ENCODE measurements around the gene PDE6C. TPM values are rescaled to one million over a fixed set of nuclear protein-coding genes. Genes with fewer than 3 reads are reported as not detected.

The PDE6C gene
- total RNA-seq, 2 donors from 2014 or later = not detected

DNA sequence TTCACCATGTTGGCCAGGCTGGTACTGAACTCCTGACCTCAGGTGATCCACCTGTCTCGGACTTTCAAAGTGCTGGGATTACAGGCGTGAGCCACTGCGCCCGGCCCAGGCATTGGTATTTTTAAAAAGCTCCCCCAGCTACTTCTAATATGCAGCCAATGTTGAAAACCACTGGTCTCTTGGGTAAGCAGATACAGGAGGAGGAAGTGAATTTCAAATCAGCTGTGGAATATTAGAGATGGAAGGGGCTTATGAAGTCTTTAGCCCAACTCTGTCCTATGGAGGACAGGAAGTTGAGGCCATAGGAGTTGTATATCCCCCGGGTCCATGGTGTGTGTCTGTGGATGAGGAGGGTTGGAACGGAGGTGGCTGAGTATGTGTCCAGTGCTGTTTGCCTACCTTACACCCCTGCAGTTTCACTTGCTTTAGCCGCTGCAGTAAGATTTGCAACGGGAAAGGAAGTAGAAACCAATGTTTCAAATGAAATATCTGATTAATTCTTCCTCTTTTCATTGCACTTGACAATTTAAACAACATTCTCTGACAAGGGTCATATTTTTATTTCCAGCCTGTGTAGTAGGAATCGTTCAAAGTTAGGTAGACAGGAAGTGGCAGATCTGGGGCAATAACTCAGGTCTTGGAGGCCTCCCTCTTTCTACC is 3.4 kb downstream of the PDE6C start:
- Histone ChIP-seq H3K27ac (no peak overlapping the region), H3K27me3 (replicated peaks; ENCODE audit: insufficient read depth) (no peaks in the 10 kb centered on the region), H3K36me3 (no peaks in the 10 kb centered on the region), H3K9me3 (no peaks in the 10 kb centered on the region), H3K4me3 (no peak overlapping the region), H3K4me1 (ENCODE audit: control insufficient read depth in 1 of 2, low read depth in 2 of 2) (no peaks in the 10 kb centered on the region)
- TF ChIP-seq, protein P1, sequence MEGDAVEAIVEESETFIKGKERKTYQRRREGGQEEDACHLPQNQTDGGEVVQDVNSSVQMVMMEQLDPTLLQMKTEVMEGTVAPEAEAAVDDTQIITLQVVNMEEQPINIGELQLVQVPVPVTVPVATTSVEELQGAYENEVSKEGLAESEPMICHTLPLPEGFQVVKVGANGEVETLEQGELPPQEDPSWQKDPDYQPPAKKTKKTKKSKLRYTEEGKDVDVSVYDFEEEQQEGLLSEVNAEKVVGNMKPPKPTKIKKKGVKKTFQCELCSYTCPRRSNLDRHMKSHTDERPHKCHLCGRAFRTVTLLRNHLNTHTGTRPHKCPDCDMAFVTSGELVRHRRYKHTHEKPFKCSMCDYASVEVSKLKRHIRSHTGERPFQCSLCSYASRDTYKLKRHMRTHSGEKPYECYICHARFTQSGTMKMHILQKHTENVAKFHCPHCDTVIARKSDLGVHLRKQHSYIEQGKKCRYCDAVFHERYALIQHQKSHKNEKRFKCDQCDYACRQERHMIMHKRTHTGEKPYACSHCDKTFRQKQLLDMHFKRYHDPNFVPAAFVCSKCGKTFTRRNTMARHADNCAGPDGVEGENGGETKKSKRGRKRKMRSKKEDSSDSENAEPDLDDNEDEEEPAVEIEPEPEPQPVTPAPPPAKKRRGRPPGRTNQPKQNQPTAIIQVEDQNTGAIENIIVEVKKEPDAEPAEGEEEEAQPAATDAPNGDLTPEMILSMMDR (IDR thresholded peaks at IDR 0.05) = no peak
- DNase-seq (ENCODE audit: low spot score) (no peak), ATAC-seq (ENCODE audit: insufficient number of reproducible peaks, low FRiP score, low read depth) (no peak)

DNA sequence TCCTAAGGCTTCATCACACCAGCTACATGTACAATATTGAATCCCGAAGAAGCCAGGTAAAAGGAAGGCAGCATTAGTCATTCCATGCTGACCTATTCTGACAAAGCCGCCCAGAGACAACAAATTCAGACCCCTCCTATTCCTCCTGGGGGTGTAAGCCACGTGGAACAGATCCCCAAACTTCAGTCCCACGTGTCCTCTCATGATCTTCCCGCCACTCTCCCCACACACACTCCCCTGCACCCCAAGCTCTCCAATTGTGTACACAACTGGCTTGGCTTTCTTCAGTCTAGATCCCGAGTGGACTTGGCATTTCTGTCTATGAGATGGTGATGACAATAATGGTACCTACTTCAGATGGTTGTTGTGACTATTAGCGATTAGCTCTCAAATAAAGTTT is 8.6 kb downstream of the PDE6C start:
- Histone ChIP-seq H3K27me3 (replicated peaks; ENCODE audit: insufficient read depth) (no peaks in the 10 kb centered on the region), H3K4me1 (ENCODE audit: control insufficient read depth in 1 of 2, low read depth in 2 of 2) (no peaks in the 10 kb centered on the region), H3K4me3 (no peak overlapping the region), H3K27ac (no peak overlapping the region), H3K9me3 (no peaks in the 10 kb centered on the region), H3K36me3 (no peaks in the 10 kb centered on the region)
- DNase-seq (ENCODE audit: low spot score) (no peak), ATAC-seq (ENCODE audit: insufficient number of reproducible peaks, low FRiP score, low read depth) (no peak)
- TF ChIP-seq, protein P1 (IDR thresholded peaks at IDR 0.05) = no peak

DNA sequence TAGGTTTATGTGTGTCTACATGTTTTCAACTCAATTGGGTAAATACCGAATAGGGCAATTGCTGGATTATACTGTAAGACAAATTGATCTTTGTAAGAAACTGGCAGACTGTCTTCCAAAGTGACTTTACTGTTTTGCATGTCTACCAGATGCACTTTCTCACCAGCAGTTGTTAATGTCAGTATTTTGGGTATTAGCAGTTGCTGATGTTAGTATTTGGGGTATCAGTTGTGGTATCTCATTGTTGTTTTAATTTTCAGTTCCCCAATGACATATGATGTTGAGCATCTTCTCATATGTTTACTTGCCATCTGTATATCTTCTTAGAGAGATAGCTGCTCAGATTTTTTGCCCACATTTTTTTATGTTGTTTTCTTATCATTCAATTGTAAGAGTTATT is 10.6 kb downstream of the PDE6C start:
- Histone ChIP-seq H3K27me3 (replicated peaks; ENCODE audit: insufficient read depth) (no peaks in the 10 kb centered on the region), H3K27ac (no peak overlapping the region), H3K4me1 (ENCODE audit: control insufficient read depth in 1 of 2, low read depth in 2 of 2) (no peaks in the 10 kb centered on the region), H3K4me3 (no peak overlapping the region), H3K9me3 (no peaks in the 10 kb centered on the region), H3K36me3 (no peaks in the 10 kb centered on the region)
- ATAC-seq (ENCODE audit: insufficient number of reproducible peaks, low FRiP score, low read depth) (no peak), DNase-seq (ENCODE audit: low spot score) (no peak)
- TF ChIP-seq, protein P1 (IDR thresholded peaks at IDR 0.05) = no peak

DNA sequence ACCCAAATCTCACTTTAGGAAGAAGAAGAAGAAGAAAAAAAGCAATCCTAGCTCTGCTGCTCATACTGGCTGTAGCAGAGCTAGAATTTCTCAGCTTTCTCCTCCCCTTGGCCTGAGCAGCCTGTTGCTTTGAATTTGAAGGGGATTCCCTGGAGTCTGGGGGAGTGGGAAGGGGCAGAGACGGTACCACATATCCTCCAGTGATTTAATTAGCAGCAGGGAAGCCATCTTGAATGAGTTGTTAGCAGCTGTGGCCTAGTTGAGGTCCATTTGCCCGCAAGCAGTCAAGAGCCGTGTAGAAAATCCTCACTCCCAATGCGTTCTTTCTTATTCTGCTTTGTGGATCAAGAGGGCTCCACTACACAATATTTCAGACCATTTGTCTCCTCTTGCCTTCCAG is 16.5 kb downstream of the PDE6C start:
- TF ChIP-seq, protein P1 (IDR thresholded peaks at IDR 0.05) = no peak
- H3K27ac ChIP-seq = no peak overlapping the region
- ATAC-seq (ENCODE audit: insufficient number of reproducible peaks, low FRiP score, low read depth) = no peak
- no peaks in the 10 kb centered on the region for H3K4me1 ChIP-seq (ENCODE audit: control insufficient read depth in 1 of 2, low read depth in 2 of 2)
- H3K9me3 ChIP-seq = no peaks in the 10 kb centered on the region
- no peak overlapping the region for H3K4me3 ChIP-seq
- no peaks in the 10 kb centered on the region for H3K27me3 ChIP-seq (replicated peaks; ENCODE audit: insufficient read depth)
- H3K36me3 ChIP-seq = no peaks in the 10 kb centered on the region
- no peak for DNase-seq (ENCODE audit: low spot score)

DNA sequence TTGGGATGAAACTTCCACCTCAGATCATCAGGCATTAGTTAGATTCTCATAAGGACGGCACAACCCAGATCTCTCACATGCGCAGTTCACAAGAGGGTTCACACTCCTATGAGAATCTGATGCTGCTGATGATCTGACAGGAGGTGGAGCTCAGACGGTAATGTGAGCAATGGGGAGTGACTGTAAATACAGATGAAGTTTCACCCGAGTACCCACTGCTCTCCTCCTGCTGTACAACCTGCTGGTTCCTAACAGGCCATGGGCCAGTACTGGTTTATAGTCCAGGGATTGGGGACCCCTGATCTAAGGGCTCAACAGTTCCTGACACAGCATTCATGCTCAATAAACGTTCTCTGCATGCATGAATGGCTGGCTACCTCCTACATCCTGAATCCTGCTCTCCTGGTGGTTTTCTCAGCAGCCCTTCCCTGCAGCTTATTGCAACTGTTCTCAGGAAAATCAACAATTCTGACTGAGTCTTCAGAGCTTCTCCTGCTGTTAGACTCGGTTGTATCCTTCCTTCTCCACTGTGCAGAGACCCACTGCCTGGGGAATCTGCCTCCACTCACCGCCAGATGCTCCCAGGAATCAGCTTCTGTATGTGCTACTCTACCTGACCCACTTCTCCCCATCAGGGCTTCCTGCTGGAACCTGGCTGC is 17.4 kb downstream of the PDE6C start:
- DNase-seq (ENCODE audit: low spot score) (no peak), ATAC-seq (ENCODE audit: insufficient number of reproducible peaks, low FRiP score, low read depth) (no peak)
- TF ChIP-seq, protein P1 (IDR thresholded peaks at IDR 0.05) = no peak
- no peaks in the 10 kb centered on the region for H3K36me3 ChIP-seq
- H3K4me3 ChIP-seq = no peak overlapping the region
- H3K9me3 ChIP-seq = no peaks in the 10 kb centered on the region
- H3K4me1 ChIP-seq (ENCODE audit: control insufficient read depth in 1 of 2, low read depth in 2 of 2) = no peaks in the 10 kb centered on the region
- no peak overlapping the region for H3K27ac ChIP-seq
- H3K27me3 ChIP-seq (replicated peaks; ENCODE audit: insufficient read depth) = no peaks in the 10 kb centered on the region

Measured in thoracic aorta (tissue), 2 donors.